Ovary (tissue), 3 donors: Measurements from ENCODE around the gene INPP5A.

Experiments
- POLR2A ChIP-seq: fragments of 450-650 bp; IDR thresholded peaks from one replicate; pipeline ENCODE4 v1.6.1; 2017; ENCODE audit warnings: antibody characterized with exemption, mild to moderate bottlenecking, moderate library complexity
- TF ChIP-seq, protein P1 (sequence below), 3 donors: fragments of 450-650 bp in 2 of 3; fragments of 200-600 bp in 1 of 3; IDR thresholded peaks; one replicate each; pipeline versions ENCODE4 v1.5.1 to v1.8.0; 2016 to 2022; ENCODE audit warnings: antibody characterized with exemption in 3 of 3, mild to moderate bottlenecking in 1 of 3
- donor health status: DM: no; HTN: no; CAD: no.

DNA sequence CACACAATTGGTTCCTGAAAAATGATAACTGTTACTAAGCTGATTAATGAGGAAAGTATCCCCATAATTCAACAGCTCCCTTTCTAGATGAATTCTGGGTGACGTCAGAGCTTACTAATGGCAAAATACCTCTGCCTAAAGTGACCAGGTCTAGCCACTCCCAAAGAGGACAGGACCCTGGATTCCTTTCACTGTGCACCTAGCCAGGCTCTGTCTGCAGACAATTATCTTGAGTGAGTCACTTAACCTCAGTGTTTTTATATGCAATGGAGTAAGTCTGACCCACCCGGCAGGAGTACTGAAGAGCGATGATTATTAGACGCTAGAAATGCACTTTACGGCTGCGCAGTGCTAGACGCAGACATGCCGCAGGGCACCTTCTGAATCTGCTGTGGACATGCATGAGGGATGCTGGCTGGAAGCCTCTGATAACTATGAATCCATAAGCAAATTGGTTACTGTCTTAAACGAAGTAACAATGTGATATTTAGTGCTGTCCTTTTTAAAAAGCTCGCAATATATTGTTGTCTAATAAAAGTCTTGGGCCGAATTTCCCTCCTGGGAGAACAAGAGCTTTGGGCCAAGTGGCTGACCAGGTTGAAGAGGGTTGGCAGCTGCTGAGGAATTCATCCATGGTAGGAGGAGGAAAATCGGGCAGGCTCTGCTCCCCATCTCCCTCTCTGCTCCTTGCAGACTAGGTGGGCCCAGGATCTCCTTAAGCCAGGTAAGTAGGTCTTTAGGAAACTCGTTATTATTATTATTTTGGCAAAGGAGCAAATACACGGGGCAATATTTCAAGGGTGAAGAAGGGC lies 4.6 kb upstream of the INPP5A start:
- TF ChIP-seq, protein P1, sequence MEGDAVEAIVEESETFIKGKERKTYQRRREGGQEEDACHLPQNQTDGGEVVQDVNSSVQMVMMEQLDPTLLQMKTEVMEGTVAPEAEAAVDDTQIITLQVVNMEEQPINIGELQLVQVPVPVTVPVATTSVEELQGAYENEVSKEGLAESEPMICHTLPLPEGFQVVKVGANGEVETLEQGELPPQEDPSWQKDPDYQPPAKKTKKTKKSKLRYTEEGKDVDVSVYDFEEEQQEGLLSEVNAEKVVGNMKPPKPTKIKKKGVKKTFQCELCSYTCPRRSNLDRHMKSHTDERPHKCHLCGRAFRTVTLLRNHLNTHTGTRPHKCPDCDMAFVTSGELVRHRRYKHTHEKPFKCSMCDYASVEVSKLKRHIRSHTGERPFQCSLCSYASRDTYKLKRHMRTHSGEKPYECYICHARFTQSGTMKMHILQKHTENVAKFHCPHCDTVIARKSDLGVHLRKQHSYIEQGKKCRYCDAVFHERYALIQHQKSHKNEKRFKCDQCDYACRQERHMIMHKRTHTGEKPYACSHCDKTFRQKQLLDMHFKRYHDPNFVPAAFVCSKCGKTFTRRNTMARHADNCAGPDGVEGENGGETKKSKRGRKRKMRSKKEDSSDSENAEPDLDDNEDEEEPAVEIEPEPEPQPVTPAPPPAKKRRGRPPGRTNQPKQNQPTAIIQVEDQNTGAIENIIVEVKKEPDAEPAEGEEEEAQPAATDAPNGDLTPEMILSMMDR (IDR thresholded peaks at IDR 0.05) = no peak
- TF ChIP-seq POLR2A = no peak
